ENCODE measurements around the gene LSM14A. TPM values are rescaled to one million over a fixed set of nuclear protein-coding genes. Genes with fewer than 3 reads are reported as not detected.

LSM14A gene
- total RNA-seq, result 113 and 121 TPM in 2 replicates

DNA sequence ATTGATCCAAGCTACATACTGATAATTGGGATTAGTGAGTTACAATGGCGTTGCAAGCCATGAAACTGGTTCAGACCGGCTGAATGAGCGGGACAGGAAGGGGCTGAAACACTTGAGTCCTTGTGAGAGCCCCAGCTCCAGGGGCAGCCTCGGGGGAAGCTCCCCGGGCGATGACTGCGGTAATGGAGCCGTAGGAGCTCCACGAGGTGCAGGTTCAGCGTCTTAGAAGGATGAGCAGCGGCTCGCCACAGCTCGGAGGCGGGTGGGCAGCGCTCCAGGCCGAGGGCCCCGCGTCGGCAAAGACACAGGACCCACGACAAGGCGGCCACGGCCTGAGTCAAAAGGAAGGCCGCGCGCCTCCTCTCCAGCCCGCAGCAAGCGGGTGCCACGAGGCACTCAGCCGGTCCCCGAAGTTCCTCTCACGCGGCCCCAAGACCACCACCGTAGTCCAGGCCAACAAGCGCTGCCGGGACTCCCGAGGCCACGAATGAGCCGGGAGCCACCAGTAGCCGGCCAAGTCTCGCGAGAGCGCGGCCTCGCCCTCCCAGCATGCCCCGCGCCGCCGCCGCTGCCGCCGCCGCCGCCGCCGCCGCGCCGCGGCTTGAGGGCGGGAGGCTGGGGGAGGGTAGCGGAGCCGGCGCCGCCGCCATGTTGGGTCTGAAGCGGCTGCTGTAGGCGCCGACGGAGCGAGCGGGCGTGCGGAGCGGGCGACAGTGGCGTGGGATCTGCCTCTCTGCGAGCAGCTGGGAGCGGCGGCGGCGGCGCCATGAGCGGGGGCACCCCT, at the start of gene LSM14A:
Gene LSM14A, plus strand, starts transcription at position 628 of the 784 bp plus-strand sequence. Its CDS starts 139 bp downstream, at position 767.

DNA sequence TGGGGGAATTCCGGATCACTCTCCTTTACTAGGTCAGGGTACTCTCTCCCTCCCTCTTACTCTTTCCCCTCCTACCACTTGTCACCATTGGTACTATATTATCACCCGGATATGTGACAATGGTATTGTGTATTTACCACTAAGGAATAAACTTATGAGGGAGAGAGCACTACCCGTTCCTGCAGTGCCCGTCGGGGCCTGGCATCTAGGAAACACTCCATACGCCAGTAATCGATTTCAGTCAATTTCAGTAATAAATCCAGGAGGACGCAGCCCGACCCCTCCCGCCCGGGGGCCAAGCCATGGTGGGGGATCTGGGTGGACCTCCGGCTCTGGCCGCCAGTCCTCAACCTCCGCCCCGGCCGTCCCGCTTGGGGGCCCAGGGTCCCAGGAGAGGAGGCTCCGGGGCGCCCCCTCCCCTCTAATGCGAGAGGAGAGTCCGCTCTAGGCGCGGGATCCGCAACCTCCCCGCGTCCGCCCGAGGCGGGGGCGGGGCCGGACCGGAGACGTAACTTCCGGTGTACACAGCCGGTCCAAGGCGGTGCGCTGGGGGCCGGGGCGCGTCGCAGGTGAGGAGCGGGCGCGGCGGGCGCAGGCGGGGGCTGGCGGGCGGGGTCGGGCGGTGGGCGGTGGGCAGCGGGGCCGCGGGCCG, 81.9 kb downstream of the LSM14A start, which contains the start of gene GARRE1:
Gene GARRE1, plus strand, starts transcription at position 509 of the 652 bp plus-strand sequence. CDS start 45,920 bp downstream, outside the sequence.

Other genes with a start within 250 kb of the LSM14A start
- gene GARRE1, start 82.0 kb downstream of the LSM14A start, total RNA-seq, result 16.2 and 20.1 TPM in 2 replicates
- 411 and 466 TPM in 2 replicates for gene GPI, start 192.7 kb downstream of the LSM14A start, total RNA-seq
- 4.9 and 7.0 TPM in 2 replicates for gene PDCD2L, start 231.9 kb downstream of the LSM14A start, total RNA-seq

All from smooth muscle cell of the pulmonary artery (primary cell).